CD4-positive, alpha-beta memory T cell (primary cell): ENCODE measurements around the gene ZNF605. TPM values are rescaled to one million over a fixed set of nuclear protein-coding genes. Genes with fewer than 3 reads are reported as not detected.

Experiments
- CTCF ChIA-PET: fragments of 350-600 bp; sonication (Branson Sonifier 250); formaldehyde crosslinking; loops from one replicate; lab custom pipeline; 2021; ENCODE audit warnings: inconsistent platforms; ENCODE audit not compliant: partially characterized antibody; lab: Charles Lee
- POLR2A ChIA-PET: fragments of 350-600 bp; sonication (Branson Sonifier 250); formaldehyde crosslinking; loops from one replicate; lab custom pipeline; 2021; ENCODE audit not compliant: partially characterized antibody; lab: Charles Lee
- DNase-seq, 5 donors: peaks; one replicate each; pipeline versions ENCODE4 v3.0.0 to v3.0.0-alpha.2; 2020 to 2022; ENCODE audit warnings: mixed read lengths in 1 of 5
- H3K27ac ChIP-seq: one replicate; pipeline ENCODE4 v1.7.0; 2013; ENCODE audit warnings: low read depth, low read length
- H3K27me3 ChIP-seq: 2 replicates; pipeline ENCODE4 v1.7.0; 2013; ENCODE audit warnings: mild to moderate bottlenecking, low read length, moderate library complexity; ENCODE audit not compliant: insufficient read depth
- H3K36me3 ChIP-seq: 2 replicates; pipeline ENCODE4 v1.7.0; 2013; ENCODE audit warnings: mild to moderate bottlenecking, low read length, moderate library complexity; ENCODE audit not compliant: insufficient read depth
- H3K4me1 ChIP-seq: 2 replicates; pipeline ENCODE4 v1.7.0; 2013; ENCODE audit warnings: mild to moderate bottlenecking, low read length, moderate library complexity; ENCODE audit not compliant: insufficient read depth
- H3K4me3 ChIP-seq, 2 donors: one replicate each; pipeline ENCODE4 v1.7.0; 2013; ENCODE audit warnings: low read length in 2 of 2, mild to moderate bottlenecking in 1 of 2
- H3K9me3 ChIP-seq, 2 donors: one replicate each; pipeline ENCODE4 v1.7.0; 2013; ENCODE audit warnings: low read length in 2 of 2, control low read depth in 1 of 2; ENCODE audit not compliant: control insufficient read depth in 1 of 2
- H3K27ac Mint-ChIP-seq, 7 donors: one replicate each; pipeline ENCODE4 v1.8.0; 2020 to 2021; ENCODE audit warnings: mixed read lengths in 7 of 7, mild to moderate bottlenecking in 6 of 7, inconsistent platforms in 3 of 7, moderate library complexity in 3 of 7
- H3K27me3 Mint-ChIP-seq, 2 donors: one replicate each; pipeline ENCODE4 v1.8.0; 2020 to 2021; ENCODE audit warnings: mixed read lengths in 2 of 2
- H3K36me3 Mint-ChIP-seq, 2 donors: one replicate each; pipeline ENCODE4 v1.8.0; 2020 to 2021; ENCODE audit warnings: mixed read lengths in 2 of 2, inconsistent platforms in 1 of 2, mild to moderate bottlenecking in 1 of 2
- H3K4me1 Mint-ChIP-seq, 4 donors: one replicate each; pipeline ENCODE4 v1.8.0; 2020 to 2021; ENCODE audit warnings: mixed read lengths in 4 of 4, mild to moderate bottlenecking in 1 of 4
- H3K4me3 Mint-ChIP-seq, 8 donors: one replicate each; pipeline ENCODE4 v1.8.0; 2020 to 2021; ENCODE audit warnings: mixed read lengths in 8 of 8, mild to moderate bottlenecking in 7 of 8, moderate library complexity in 6 of 8, inconsistent platforms in 3 of 8
- H3K9me3 Mint-ChIP-seq, 8 donors: one replicate each; pipeline ENCODE4 v1.8.0; 2020 to 2021; ENCODE audit warnings: mixed read lengths in 8 of 8, mild to moderate bottlenecking in 5 of 8, inconsistent platforms in 3 of 8, moderate library complexity in 1 of 8
- intact Hi-C: fragments of 100-400 bp; cut with micrococcal nuclease; formaldehyde crosslinking; loops from one replicate; pipeline ENCODE4 v1.15.1; 2023
- polyA plus RNA-seq, 2 donors: library from polyadenylated mRNA; unstranded; fragments of 300-500 nt; fragmentation: Illumina TruSeq; gene quantifications; one replicate each; pipeline ENCODE4 v1.2.3, GENCODE V29; 2021
- total RNA-seq, 2 experiments: library from RNA; stranded (reverse); gene quantifications; one replicate each; pipeline ENCODE4 v1.2.3, GENCODE V29; 2021

ZNF605 gene
- total and polyA plus RNA-seq, 4 experiments from 2014 or later: 0.59 to 17.2 (median 9.3) TPM

DNA sequence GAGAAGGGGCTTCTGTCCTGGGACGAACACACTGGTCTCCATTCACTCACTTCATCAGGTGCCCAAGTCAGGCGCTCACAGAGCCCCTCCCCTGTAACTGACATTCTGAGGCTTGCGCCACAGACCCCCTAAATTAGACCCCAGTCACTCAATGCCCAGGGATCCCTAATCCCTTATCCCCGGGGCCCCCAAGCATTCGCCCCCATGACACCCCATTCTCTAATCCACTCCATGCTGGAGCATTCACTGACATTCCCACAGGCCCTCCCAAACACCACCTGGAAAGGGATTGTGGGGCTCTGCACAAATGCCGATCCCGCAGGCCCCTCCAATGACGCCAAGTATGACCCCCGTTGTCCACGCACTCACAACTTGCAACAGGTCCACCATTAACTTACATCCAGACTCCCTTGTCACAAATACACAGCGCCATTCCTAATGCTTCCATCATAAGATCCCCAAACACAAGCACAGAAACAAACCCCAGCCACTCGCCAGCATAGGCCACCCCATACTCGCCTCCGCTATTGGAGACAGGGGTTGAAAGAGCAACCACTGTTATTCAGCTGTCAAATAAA, 1.5 kb downstream of the ZNF605 start:
- Mint-ChIP-seq H3K27ac (peak overlapping the region in 6 of 7 donors; percentile 61 to 87 (median 82)), H3K9me3 (peaks cover 0 to 8% (median 2%) of the 10 kb centered on the region in 8 donors), H3K27me3 (no peaks in the 10 kb centered on the region), H3K4me1 (peaks cover 18 to 40% (median 28%) of the 10 kb centered on the region in 4 donors), H3K36me3 (peaks cover 12 to 23% of the 10 kb centered on the region in 2 donors), H3K4me3 (peak overlapping the region; percentile 80 to 96 (median 90))
- peaks cover 13% of the 10 kb centered on the region for H3K4me1 ChIP-seq
- H3K4me3 ChIP-seq: no peak overlapping the region
- H3K27ac ChIP-seq: no peak overlapping the region
- DNase-seq: no peak
- H3K36me3 ChIP-seq: no peaks in the 10 kb centered on the region
- ChIA-PET POLR2A (interaction anchor here (2.5 kb wide), 1 partner anchor 32 kb away, joined by 19 read pairs; the partner anchor contains the start of gene ZNF26), CTCF (interaction anchor here (0.8 to 1.3 kb wide), 2 partner anchors 28 to 47 kb away, joined by 3 to 6 read pairs; no protein-coding TSS in a partner anchor)
- peaks cover 3 to 12% of the 10 kb centered on the region in 2 donors for H3K9me3 ChIP-seq
- intact Hi-C loops: no loop called here
- H3K27me3 ChIP-seq: no peaks in the 10 kb centered on the region

GRCh38 chr12:132953771-132954170, 2.3 kb downstream of the ZNF605 start:
- Mint-ChIP-seq H3K9me3 (peaks cover 0 to 16% (median 9%) of the 10 kb centered on the region in 8 donors), H3K4me1 (peaks cover 17 to 40% (median 28%) of the 10 kb centered on the region in 4 donors), H3K36me3 (peaks cover 20 to 30% of the 10 kb centered on the region in 2 donors), H3K4me3 (peak overlapping the region in 5 of 8 donors; percentile 1 to 68 (median 29)), H3K27ac (peak overlapping the region in 6 of 7 donors; percentile 7 to 67 (median 51)), H3K27me3 (no peaks in the 10 kb centered on the region)
- POLR2A ChIA-PET: no interaction called here
- Histone ChIP-seq H3K4me3 (no peak overlapping the region), H3K9me3 (peaks cover 3 to 12% of the 10 kb centered on the region in 2 donors), H3K4me1 (peaks cover 13% of the 10 kb centered on the region), H3K27ac (no peak overlapping the region), H3K36me3 (no peaks in the 10 kb centered on the region), H3K27me3 (no peaks in the 10 kb centered on the region)
- intact Hi-C loops: no loop called here
- DNase-seq: no peak
- CTCF ChIA-PET: interaction anchor here (0.6 to 1.0 kb wide), 2 partner anchors 16 to 31 kb away, joined by 3 read pairs; no protein-coding TSS in a partner anchor

GRCh38 chr12:132953163-132953425, 3.0 kb downstream of the ZNF605 start:
- no peak for DNase-seq
- peak overlapping the region in 3 of 7 donors; percentile 6 to 48 (median 29) for H3K27ac Mint-ChIP-seq

GRCh38 chr12:132952371-132953162, 3.5 kb downstream of the ZNF605 start:
- H3K4me1 ChIP-seq: peaks cover 13% of the 10 kb centered on the region
- H3K4me3 Mint-ChIP-seq: peak overlapping the region in 1 of 8 donors; percentile 40
- no peak overlapping the region for H3K4me3 ChIP-seq
- H3K36me3 Mint-ChIP-seq: peaks cover 30 to 36% of the 10 kb centered on the region in 2 donors
- no peaks in the 10 kb centered on the region for H3K27me3 Mint-ChIP-seq
- POLR2A ChIA-PET: no interaction called here
- peaks cover 0 to 24% (median 16%) of the 10 kb centered on the region in 8 donors for H3K9me3 Mint-ChIP-seq
- peaks cover 17 to 40% (median 28%) of the 10 kb centered on the region in 4 donors for H3K4me1 Mint-ChIP-seq
- H3K27ac ChIP-seq: no peak overlapping the region
- DNase-seq: no peak
- CTCF ChIA-PET: interaction anchor here (1.0 kb wide), 1 partner anchor 33 kb away, joined by 3 read pairs; no protein-coding TSS in a partner anchor
- no peak overlapping the region for H3K27ac Mint-ChIP-seq
- H3K27me3 ChIP-seq: no peaks in the 10 kb centered on the region
- no peaks in the 10 kb centered on the region for H3K36me3 ChIP-seq
- intact Hi-C loops: no loop called here
- peaks cover 3 to 18% of the 10 kb centered on the region in 2 donors for H3K9me3 ChIP-seq

More at GRCh38 chr12:132953163-132953425, 3.0 kb downstream of the ZNF605 start:
- Mint-ChIP-seq H3K27me3 (no peaks in the 10 kb centered on the region), H3K4me1 (peaks cover 17 to 40% (median 28%) of the 10 kb centered on the region in 4 donors), H3K4me3 (peak overlapping the region in 2 of 8 donors; percentile 40 to 52), H3K9me3 (peaks cover 0 to 21% (median 13%) of the 10 kb centered on the region in 8 donors), H3K36me3 (peaks cover 27 to 34% of the 10 kb centered on the region in 2 donors)
- POLR2A ChIA-PET: no interaction called here
- Histone ChIP-seq H3K9me3 (peaks cover 3 to 18% of the 10 kb centered on the region in 2 donors), H3K36me3 (no peaks in the 10 kb centered on the region), H3K4me1 (peaks cover 13% of the 10 kb centered on the region), H3K27me3 (no peaks in the 10 kb centered on the region), H3K27ac (no peak overlapping the region), H3K4me3 (no peak overlapping the region)
- CTCF ChIA-PET: interaction anchor here (0.6 to 1.0 kb wide), 2 partner anchors 17 to 32 kb away, joined by 3 read pairs; no protein-coding TSS in a partner anchor
- intact Hi-C loops: no loop called here

- peaks cover 15 to 33% (median 23%) of the 10 kb centered on the region in 4 donors for H3K4me1 Mint-ChIP-seq
- peaks cover 36% of the 10 kb centered on the region in 2 donors for H3K36me3 Mint-ChIP-seq
- H3K27me3 ChIP-seq: no peaks in the 10 kb centered on the region
- peaks cover 0 to 27% (median 19%) of the 10 kb centered on the region in 8 donors for H3K9me3 Mint-ChIP-seq
- H3K36me3 ChIP-seq: no peaks in the 10 kb centered on the region
- DNase-seq: no peak
- intact Hi-C loops: no loop called here
- H3K27ac Mint-ChIP-seq: no peak overlapping the region
- H3K9me3 ChIP-seq: peaks cover 3 to 18% of the 10 kb centered on the region in 2 donors
- CTCF ChIA-PET: no interaction called here
- no peaks in the 10 kb centered on the region for H3K27me3 Mint-ChIP-seq
- peaks cover 13% of the 10 kb centered on the region for H3K4me1 ChIP-seq
- no peak overlapping the region for H3K27ac ChIP-seq
- H3K4me3 ChIP-seq: no peak overlapping the region
- POLR2A ChIA-PET: no interaction called here
- H3K4me3 Mint-ChIP-seq: no peak overlapping the region
Observed at GRCh38 chr12:132951649-132952048, 4.5 kb downstream of the ZNF605 start.

DNA sequence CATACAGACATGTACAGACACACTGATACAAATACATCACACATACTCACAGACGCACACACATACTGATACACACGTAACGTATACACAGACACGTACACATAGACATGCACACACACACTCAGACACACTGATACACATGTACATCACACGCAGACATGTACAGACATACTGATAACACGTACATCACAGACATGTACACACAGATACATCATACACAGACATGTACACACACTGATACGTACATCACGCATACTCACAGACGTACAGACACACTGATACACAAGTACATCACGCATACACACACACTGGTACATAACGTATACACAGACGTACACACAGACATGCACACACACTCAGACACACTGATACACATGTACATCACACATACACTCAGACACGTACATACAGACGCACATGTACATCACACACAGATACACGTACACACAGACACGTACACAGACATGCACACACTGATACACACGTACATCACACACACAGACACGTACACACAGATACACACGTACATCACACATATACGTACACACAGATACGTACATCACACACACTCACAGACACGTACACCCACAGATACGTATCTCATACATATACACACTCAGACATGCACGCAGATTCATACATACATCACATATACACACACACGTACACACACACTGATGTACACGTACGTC, 5.1 kb downstream of the ZNF605 start:
- H3K27me3 ChIP-seq: no peaks in the 10 kb centered on the region
- peaks cover 13% of the 10 kb centered on the region for H3K4me1 ChIP-seq
- CTCF ChIA-PET: no interaction called here
- no peak overlapping the region for H3K4me3 ChIP-seq
- POLR2A ChIA-PET: no interaction called here
- DNase-seq: no peak
- no peak overlapping the region for H3K27ac ChIP-seq
- Mint-ChIP-seq H3K9me3 (peaks cover 0 to 31% (median 22%) of the 10 kb centered on the region in 8 donors), H3K36me3 (peaks cover 32 to 40% of the 10 kb centered on the region in 2 donors), H3K4me3 (no peak overlapping the region), H3K27ac (no peak overlapping the region), H3K27me3 (no peaks in the 10 kb centered on the region), H3K4me1 (peaks cover 14 to 26% (median 18%) of the 10 kb centered on the region in 4 donors)
- peaks cover 3 to 18% of the 10 kb centered on the region in 2 donors for H3K9me3 ChIP-seq
- no peaks in the 10 kb centered on the region for H3K36me3 ChIP-seq
- intact Hi-C loops: no loop called here
